GM13976 (cell line): ENCODE results near the gene NRAS.

ENCODE experiments used
- DNase-seq: peaks from one replicate; pipeline ENCODE4 v3.0.0; 2012; ENCODE audit warnings: low spot score
- CTCF ChIP-seq: IDR thresholded peaks from 2 replicates; pipeline ENCODE4 v1.5.1; 2012; ENCODE audit warnings: borderline replicate concordance, mild to moderate bottlenecking; ENCODE audit not compliant: insufficient read depth; ENCODE audit errors: extremely low read depth, missing control alignments, control extremely low read depth
- in situ Hi-C: fragments of 300-500 bp; cut with MboI; formaldehyde crosslinking; loops from one replicate; pipeline ENCODE4 v1.12.0; 2022; ENCODE audit warnings: low sequenced_read_pairs, mixed read lengths, inconsistent platforms; ENCODE audit not compliant: unreplicated experiment

Gene NRAS

GRCh38 chr1:114690148-114690547 is 26.4 kb downstream of the NRAS start:
- in situ Hi-C loops = no loop called here
- TF ChIP-seq CTCF = no peak
- no peak for DNase-seq

GRCh38 chr1:114688526-114688925 is 28.0 kb downstream of the NRAS start:
- DNase-seq = no peak
- in situ Hi-C loops = no loop called here
- no peak for TF ChIP-seq CTCF

- TF ChIP-seq CTCF = no peak
- in situ Hi-C loops = no loop called here
- DNase-seq = no peak
Measured at GRCh38 chr1:114685851-114686250, 30.7 kb downstream of the NRAS start.

- TF ChIP-seq CTCF = no peak
- in situ Hi-C loops = no loop called here
- no peak for DNase-seq
Measured at GRCh38 chr1:114677691-114678090, 38.9 kb downstream of the NRAS start.

- in situ Hi-C loops = no loop called here
- no peak for DNase-seq
Measured at GRCh38 chr1:114676115-114676514, 40.5 kb downstream of the NRAS start.

GRCh38 chr1:114671939-114672275 is 44.7 kb downstream of the NRAS start:
- TF ChIP-seq CTCF = no peak
- DNase-seq = no peak
- in situ Hi-C loops = no loop called here

More at GRCh38 chr1:114676115-114676514, 40.5 kb downstream of the NRAS start:
- TF ChIP-seq CTCF = no peak

- in situ Hi-C loops = no loop called here
- peak; percentile 27 for DNase-seq
Measured at GRCh38 chr1:114671011-114671938, 45.3 kb downstream of the NRAS start.

More at GRCh38 chr1:114671011-114671938, 45.3 kb downstream of the NRAS start:
- no peak for TF ChIP-seq CTCF
